GM12874 (cell line): ENCODE data around the gene EIF1.

Experiments used
- CTCF ChIP-seq: IDR thresholded peaks from 2 replicates; pipeline ENCODE4 v1.5.1; 2011; ENCODE audit warnings: low read depth, mild to moderate bottlenecking, control low read depth, low read length, moderate library complexity; ENCODE audit not compliant: insufficient read depth

The EIF1 gene

GRCh38 chr17:41711669-41712400, 23.1 kb downstream of the EIF1 start, which contains the start of gene GAST:
GAST (plus strand) TSS chr17:41712331; CDS start chr17:41715437, 3,106 bp downstream.
- TF ChIP-seq CTCF = no peak

- TF ChIP-seq CTCF = no peak
Observed at GRCh38 chr17:41717408-41718286, 29.0 kb downstream of the EIF1 start.

GRCh38 chr17:41718287-41718645, 29.6 kb downstream of the EIF1 start:
- TF ChIP-seq CTCF = no peak

GRCh38 chr17:41722231-41722630, 33.5 kb downstream of the EIF1 start:
- no peak for TF ChIP-seq CTCF

GRCh38 chr17:41723801-41724475, 35.3 kb downstream of the EIF1 start:
- no peak for TF ChIP-seq CTCF

GRCh38 chr17:41724476-41725050, 35.9 kb downstream of the EIF1 start:
- no peak for TF ChIP-seq CTCF

GRCh38 chr17:41725134-41725533, 36.4 kb downstream of the EIF1 start:
- TF ChIP-seq CTCF = no peak
